CD14-positive monocyte (primary cell): Measurements from ENCODE around the gene C2orf76. TPM values are rescaled to one million over a fixed set of nuclear protein-coding genes. Genes with fewer than 3 reads are reported as not detected.

ENCODE experiments used
- DNase-seq, 3 donors: peaks; one replicate each; pipeline ENCODE4 v3.0.0-alpha.2; 2011 to 2022
- H2AFZ ChIP-seq: 2 replicates; pipeline ENCODE4 v1.6.0; 2012; ENCODE audit warnings: mild to moderate bottlenecking, low read depth, low read length, inconsistent platforms; ENCODE audit not compliant: insufficient read depth, poor library complexity, severe bottlenecking
- H3K27ac ChIP-seq, 2 donors: 1 replicate in 1 of 2; 2 replicates in 1 of 2; pipeline ENCODE4 v1.5.1; 2012 to 2013; ENCODE audit warnings: low read length in 2 of 2, control low read depth in 1 of 2, inconsistent platforms in 1 of 2, low read depth in 1 of 2, mild to moderate bottlenecking in 1 of 2
- H3K27me3 ChIP-seq, 2 donors: one replicate each; pipeline versions ENCODE4 v1.6.0 to v1.6.1; 2011 to 2013; ENCODE audit warnings: low read length in 2 of 2; ENCODE audit not compliant: control insufficient read depth in 2 of 2, insufficient read depth in 2 of 2
- H3K36me3 ChIP-seq, 2 donors: replicated peaks in 1 of 2; 1 replicate in 1 of 2; 2 replicates in 1 of 2; pipeline versions ENCODE4 v1.5.1 to v1.6.1; 2012 to 2013; ENCODE audit warnings: low read length in 2 of 2, control low read depth in 1 of 2, inconsistent platforms in 1 of 2, mild to moderate bottlenecking in 1 of 2; ENCODE audit not compliant: insufficient read depth in 2 of 2, control insufficient read depth in 1 of 2
- H3K4me1 ChIP-seq, 2 donors: 1 replicate in 1 of 2; 2 replicates in 1 of 2; pipeline versions ENCODE4 v1.5.1 to v1.6.1; 2012 to 2013; ENCODE audit warnings: low read length in 2 of 2, control low read depth in 1 of 2, inconsistent platforms in 1 of 2, mild to moderate bottlenecking in 1 of 2, moderate library complexity in 1 of 2; ENCODE audit not compliant: insufficient read depth in 2 of 2, control insufficient read depth in 1 of 2
- H3K4me2 ChIP-seq: replicated peaks from 2 replicates; pipeline ENCODE3; 2012; ENCODE audit warnings: low read length, moderate library complexity, mild to moderate bottlenecking; ENCODE audit not compliant: poor library complexity, severe bottlenecking; ENCODE audit errors: extremely low read depth
- H3K4me3 ChIP-seq, 3 experiments: fragments of 200-600 bp in 1 of 3; sonication (generic) in 1 of 3; replicated peaks in 1 of 3; 1 replicate in 2 of 3; 2 replicates in 1 of 3; pipeline ENCODE4 v1.5.1; 2011 to 2013; ENCODE audit warnings: low read length in 3 of 3, mild to moderate bottlenecking in 3 of 3, control low read depth in 2 of 3, low read depth in 2 of 3, inconsistent platforms in 1 of 3, moderate library complexity in 1 of 3
- H3K79me2 ChIP-seq: 2 replicates; pipeline ENCODE4 v1.6.0; 2012; ENCODE audit warnings: mild to moderate bottlenecking, control low read depth, inconsistent platforms, low read length, moderate library complexity; ENCODE audit not compliant: insufficient read depth
- H3K9ac ChIP-seq: 2 replicates; pipeline ENCODE4 v1.6.0; 2017; ENCODE audit warnings: low read length, mild to moderate bottlenecking; ENCODE audit not compliant: insufficient read depth, poor library complexity, severe bottlenecking
- H3K9me3 ChIP-seq, 2 donors: replicated peaks in 1 of 2; 1 replicate in 1 of 2; 2 replicates in 1 of 2; pipeline versions ENCODE4 v1.5.1 to v1.6.1; 2012 to 2013; ENCODE audit warnings: low read length in 2 of 2, control low read depth in 1 of 2; ENCODE audit not compliant: control insufficient read depth in 1 of 2, insufficient read depth in 1 of 2
- H4K20me1 ChIP-seq: 2 replicates; pipeline ENCODE4 v1.6.0; 2012; ENCODE audit warnings: mild to moderate bottlenecking, low read length, control low read depth, moderate library complexity; ENCODE audit not compliant: insufficient read depth
- H3K27ac Mint-ChIP-seq, 7 donors: one replicate each; pipeline ENCODE4 v1.8.0; 2020; ENCODE audit warnings: mild to moderate bottlenecking in 7 of 7, mixed read lengths in 7 of 7, moderate library complexity in 6 of 7, inconsistent platforms in 2 of 7
- H3K27me3 Mint-ChIP-seq, 3 donors: one replicate each; pipeline ENCODE4 v1.8.0; 2021 to 2022; ENCODE audit warnings: low read depth in 3 of 3, mild to moderate bottlenecking in 3 of 3, mixed read lengths in 3 of 3, moderate library complexity in 3 of 3, inconsistent platforms in 1 of 3
- H3K36me3 Mint-ChIP-seq, 2 donors: one replicate each; pipeline ENCODE4 v1.8.0; 2020; ENCODE audit warnings: mixed read lengths in 2 of 2, inconsistent platforms in 1 of 2, mild to moderate bottlenecking in 1 of 2
- H3K4me1 Mint-ChIP-seq: one replicate; pipeline ENCODE4 v1.8.0; 2020; ENCODE audit warnings: mild to moderate bottlenecking, mixed read lengths
- H3K4me3 Mint-ChIP-seq, 2 donors: one replicate each; pipeline ENCODE4 v1.8.0; 2020; ENCODE audit warnings: mild to moderate bottlenecking in 2 of 2, mixed read lengths in 2 of 2, moderate library complexity in 1 of 2
- H3K9me3 Mint-ChIP-seq, 7 donors: one replicate each; pipeline ENCODE4 v1.8.0; 2020 to 2022; ENCODE audit warnings: mixed read lengths in 7 of 7, mild to moderate bottlenecking in 6 of 7, moderate library complexity in 6 of 7, inconsistent platforms in 2 of 7
- CTCF ChIP-seq: fragments of 200-600 bp; IDR thresholded peaks from one replicate; pipeline ENCODE4 v1.8.0; 2022; ENCODE audit warnings: antibody characterized with exemption, mild to moderate bottlenecking
- WGBS: methylation state at CpG from one replicate; pipeline ENCODE4 v1.1.5; 2013; ENCODE audit warnings: missing lambda C conversion rate; ENCODE audit not compliant: insufficient coverage; 5-methylcytosine and 5-hydroxymethylcytosine counted together
- intact Hi-C, 2 donors: fragments of 100-400 bp; cut with micrococcal nuclease; formaldehyde crosslinking; loops; one replicate each; pipeline versions ENCODE4 v1.15.0 to v1.15.1; 2023
- polyA plus RNA-seq, 3 donors: library from polyadenylated mRNA; depleted of rRNA in 1 of 3; unstranded in 2 of 3; stranded (reverse) in 1 of 3; fragments of 300-500 nt in 2 of 3; fragments of >200 nt in 1 of 3; fragmentation: Illumina TruSeq in 2 of 3; gene quantifications; 1 replicate in 2 of 3; 2 replicates in 1 of 3; pipeline ENCODE4 v1.2.3, GENCODE V29; 2012 to 2021

C2orf76 gene
- polyA plus RNA-seq, 3 donors, result 9.7 to 32.5 (median 31.0) TPM

GRCh38 chr2:119317554-119317953 is 49.1 kb downstream of the C2orf76 start:
- Histone ChIP-seq H3K9me3 (no peaks in the 10 kb centered on the region), H3K4me2 (no peak overlapping the region), H4K20me1 (no peaks in the 10 kb centered on the region), H3K79me2 (no peaks in the 10 kb centered on the region), H2AFZ (no peak overlapping the region), H3K4me1 (no peaks in the 10 kb centered on the region), H3K36me3 (no peaks in the 10 kb centered on the region), H3K27me3 (no peaks in the 10 kb centered on the region), H3K9ac (no peak overlapping the region), H3K4me3 (no peak overlapping the region), H3K27ac (no peak overlapping the region)
- intact Hi-C loops, result no loop called here
- no peak for DNase-seq
- Mint-ChIP-seq H3K4me1 (no peaks in the 10 kb centered on the region), H3K27ac (no peak overlapping the region), H3K9me3 (no peaks in the 10 kb centered on the region), H3K27me3 (no peaks in the 10 kb centered on the region), H3K36me3 (peaks cover 0 to 5% of the 10 kb centered on the region in 2 donors), H3K4me3 (no peak overlapping the region)
- no CpG with 5 or more reads among the region's 1 CpG for WGBS
- no peak for TF ChIP-seq CTCF

- no peaks in the 10 kb centered on the region for H3K27me3 Mint-ChIP-seq
- Histone ChIP-seq H3K4me1 (no peaks in the 10 kb centered on the region), H3K36me3 (no peaks in the 10 kb centered on the region), H3K9me3 (no peaks in the 10 kb centered on the region), H3K4me3 (no peak overlapping the region), H3K4me2 (no peak overlapping the region), H3K9ac (no peak overlapping the region), H3K27me3 (no peaks in the 10 kb centered on the region), H3K79me2 (no peaks in the 10 kb centered on the region), H3K27ac (no peak overlapping the region), H4K20me1 (no peaks in the 10 kb centered on the region), H2AFZ (no peak overlapping the region)
- intact Hi-C loops, result no loop called here
- no peaks in the 10 kb centered on the region for H3K9me3 Mint-ChIP-seq
- no peak overlapping the region for H3K4me3 Mint-ChIP-seq
- H3K27ac Mint-ChIP-seq, result no peak overlapping the region
- no peaks in the 10 kb centered on the region for H3K4me1 Mint-ChIP-seq
- TF ChIP-seq CTCF, result no peak
- WGBS, result no CpG with 5 or more reads among the region's 3 CpGs
- H3K36me3 Mint-ChIP-seq, result peaks cover 6 to 12% of the 10 kb centered on the region in 2 donors
- no peak for DNase-seq
Observed at GRCh38 chr2:119316066-119316465, 50.6 kb downstream of the C2orf76 start.
